Measurements from ENCODE around the gene SLC15A5. TPM values are rescaled to one million over a fixed set of nuclear protein-coding genes. Genes with fewer than 3 reads are reported as not detected.

SLC15A5 gene
- total and polyA plus RNA-seq, 2 of the 8 experiments (the other 6 are each of a cell fraction or from before 2014, with no cell fraction given): not detected

- H3K79me1 ChIP-seq (ENCODE audit: low read depth, low read length): no peaks in the 10 kb centered on the region
- WGBS, 2 experiments (ENCODE audit: extremely low coverage in 1 of 2, insufficient coverage in 1 of 2, insufficient read length in 1 of 2, insufficient replicate concordance in 2 of 2, low coverage in 1 of 2, low lambda C conversion rate in 2 of 2, missing lambda C conversion rate in 1 of 2): 90% methylated on average over 3 of the region's 3 CpGs; no CpG with 5 or more reads in 1 of the 2 experiments
- H2BK12ac ChIP-seq (ENCODE audit: low read depth, low read length): no peak overlapping the region
- H3K14ac ChIP-seq (ENCODE audit: insufficient read length): no peak overlapping the region
- H3K79me2 ChIP-seq (ENCODE audit: control insufficient read depth in 1 of 2, insufficient read depth in 2 of 2, low read length in 2 of 2): no peaks in the 10 kb centered on the region
- FAIRE-seq (no peak), DNase-seq (ENCODE audit: low read depth in 1 of 2, low spot score in 2 of 2) (no peak)
- H3K4ac ChIP-seq (replicated peaks; ENCODE audit: insufficient read length, low read depth, low read length): no peak overlapping the region
- ChIA-PET POLR2A (ENCODE audit: partially characterized antibody) (interaction anchor here (1.4 kb wide), 1 partner anchor 180 kb away, joined by 6 read pairs; no protein-coding TSS in a partner anchor), CTCF (ENCODE audit: partially characterized antibody) (interaction anchor here (0.6 to 4.4 kb wide), 10 partner anchors 10 to 324 kb away, joined by 3 to 53 read pairs (median 3); no protein-coding TSS in a partner anchor)
- no peak overlapping the region for H3K18ac ChIP-seq (ENCODE audit: extremely low read depth, low read length)
- H4K91ac ChIP-seq (replicated peaks; ENCODE audit: insufficient read length, low read length): no peak overlapping the region
- H2BK15ac ChIP-seq (ENCODE audit: low read length): no peak overlapping the region
- no peak overlapping the region for H2AFZ ChIP-seq (ENCODE audit: low read length)
- no peak overlapping the region for H2BK5ac ChIP-seq (ENCODE audit: low read depth, low read length)
- no peaks in the 10 kb centered on the region for H3K4me1 ChIP-seq (replicated peaks in 1 of 4; ENCODE audit: control insufficient read depth in 3 of 4, insufficient read depth in 4 of 4, low read length in 3 of 4)
- no peak overlapping the region for H2BK20ac ChIP-seq (ENCODE audit: low read length)
- H4K8ac ChIP-seq (ENCODE audit: extremely low read depth, insufficient read depth, low read length): no peak overlapping the region
- no peaks in the 10 kb centered on the region for H4K20me1 ChIP-seq (replicated peaks in 1 of 2; ENCODE audit: control insufficient read depth in 1 of 2, insufficient read depth in 2 of 2, low read length in 2 of 2)
- no peak overlapping the region for H2AK5ac ChIP-seq (ENCODE audit: low read depth, low read length)
- H3K4me3 ChIP-seq (ENCODE audit: extremely low read depth in 1 of 4, insufficient read depth in 2 of 4, low read depth in 3 of 4, low read length in 4 of 4): no peak overlapping the region
- H3K4me2 ChIP-seq (ENCODE audit: insufficient read depth in 1 of 2, low read depth in 2 of 2, low read length in 2 of 2): no peak overlapping the region
- no peak overlapping the region for H4K5ac ChIP-seq (ENCODE audit: insufficient read length, low read depth, low read length)
- H3K56ac ChIP-seq (replicated peaks; ENCODE audit: insufficient read length, low read depth, low read length): no peak overlapping the region
- H3K9me3 ChIP-seq (ENCODE audit: insufficient read depth in 2 of 2, low read depth in 1 of 2, low read length in 1 of 2): no peaks in the 10 kb centered on the region
- H3K27ac ChIP-seq (ENCODE audit: low read depth, low read length): no peak overlapping the region
- H3K27me3 ChIP-seq (replicated peaks in 1 of 4; ENCODE audit: control insufficient read depth in 3 of 4, extremely low read depth in 1 of 4, insufficient read depth in 3 of 4, low read length in 3 of 4): no peaks in the 10 kb centered on the region
- H3K23ac ChIP-seq (ENCODE audit: insufficient read length): no peak overlapping the region
- H3K23me2 ChIP-seq (ENCODE audit: low read depth, low read length): no peaks in the 10 kb centered on the region
- no peak overlapping the region for H3K9ac ChIP-seq (replicated peaks in 1 of 4; ENCODE audit: extremely low read depth in 1 of 4, low read depth in 3 of 4, low read length in 3 of 4)
- no peaks in the 10 kb centered on the region for H3K36me3 ChIP-seq (ENCODE audit: control insufficient read depth in 2 of 4, insufficient read depth in 4 of 4, low read length in 3 of 4)
- no peak overlapping the region for H2BK120ac ChIP-seq (replicated peaks; ENCODE audit: low read depth, low read length)
- TF ChIP-seq BCL11A (IDR thresholded peaks at IDR 0.05; ENCODE audit: low read depth in 2 of 2, low read length in 2 of 2) (no peak), EGR1 (IDR thresholded peaks at IDR 0.05; ENCODE audit: borderline replicate concordance, low read depth, low read length) (no peak), HDAC2 (IDR thresholded peaks at IDR 0.05; ENCODE audit: borderline replicate concordance in 1 of 2, low read depth in 2 of 2, low read length in 2 of 2) (no peak), SRF (IDR thresholded peaks at IDR 0.05; ENCODE audit: low read depth, low read length) (no peak), TAF1 (IDR thresholded peaks at IDR 0.05; ENCODE audit: low read depth, low read length) (no peak), RBBP5 (IDR thresholded peaks at IDR 0.05; ENCODE audit: borderline replicate concordance, low read depth, low read length) (no peak), POU5F1 (IDR thresholded peaks at IDR 0.05; ENCODE audit: low read depth, low read length) (no peak), SUZ12 (IDR thresholded peaks at IDR 0.05; ENCODE audit: low read length) (no peak), NRF1 (IDR thresholded peaks at IDR 0.05; ENCODE audit: low read depth, low read length) (no peak), ATF3 (IDR thresholded peaks at IDR 0.05; ENCODE audit: insufficient read depth, low read depth, low read length) (no peak)
These were observed 109.4 kb downstream of the SLC15A5 start for GRCh38 chr12:16168078-16168477.

All from H1 (cell line).